Measurements from ENCODE around the gene HAUS3. TPM values are rescaled to one million over a fixed set of nuclear protein-coding genes. Genes with fewer than 3 reads are reported as not detected.

Gene HAUS3
- total and polyA plus RNA-seq, 2 of the 13 experiments (the other 11 are each of a cell fraction or from before 2014, with no cell fraction given): 3.9 to 12.6 TPM

DNA sequence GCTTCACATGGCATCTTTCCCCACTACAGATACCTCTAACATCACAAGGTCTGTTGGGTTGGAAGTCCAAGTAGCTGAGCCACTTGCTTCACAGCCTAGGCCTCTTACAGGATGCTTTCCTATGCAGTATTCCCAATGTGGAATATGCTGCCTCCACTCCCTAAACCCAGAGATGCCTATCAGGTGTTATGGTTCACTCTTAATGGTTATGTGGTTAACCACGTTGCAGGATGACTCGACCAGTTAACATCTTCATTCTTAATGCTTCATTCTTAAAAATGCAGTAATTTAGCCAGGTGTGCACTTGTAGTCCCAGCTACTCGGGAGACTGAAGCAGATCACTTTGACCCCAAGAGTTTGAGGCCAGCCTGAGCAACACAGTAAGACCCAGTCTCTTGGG is 24.2 kb downstream of the HAUS3 start (continued):
- TF ChIP-seq, protein P1, sequence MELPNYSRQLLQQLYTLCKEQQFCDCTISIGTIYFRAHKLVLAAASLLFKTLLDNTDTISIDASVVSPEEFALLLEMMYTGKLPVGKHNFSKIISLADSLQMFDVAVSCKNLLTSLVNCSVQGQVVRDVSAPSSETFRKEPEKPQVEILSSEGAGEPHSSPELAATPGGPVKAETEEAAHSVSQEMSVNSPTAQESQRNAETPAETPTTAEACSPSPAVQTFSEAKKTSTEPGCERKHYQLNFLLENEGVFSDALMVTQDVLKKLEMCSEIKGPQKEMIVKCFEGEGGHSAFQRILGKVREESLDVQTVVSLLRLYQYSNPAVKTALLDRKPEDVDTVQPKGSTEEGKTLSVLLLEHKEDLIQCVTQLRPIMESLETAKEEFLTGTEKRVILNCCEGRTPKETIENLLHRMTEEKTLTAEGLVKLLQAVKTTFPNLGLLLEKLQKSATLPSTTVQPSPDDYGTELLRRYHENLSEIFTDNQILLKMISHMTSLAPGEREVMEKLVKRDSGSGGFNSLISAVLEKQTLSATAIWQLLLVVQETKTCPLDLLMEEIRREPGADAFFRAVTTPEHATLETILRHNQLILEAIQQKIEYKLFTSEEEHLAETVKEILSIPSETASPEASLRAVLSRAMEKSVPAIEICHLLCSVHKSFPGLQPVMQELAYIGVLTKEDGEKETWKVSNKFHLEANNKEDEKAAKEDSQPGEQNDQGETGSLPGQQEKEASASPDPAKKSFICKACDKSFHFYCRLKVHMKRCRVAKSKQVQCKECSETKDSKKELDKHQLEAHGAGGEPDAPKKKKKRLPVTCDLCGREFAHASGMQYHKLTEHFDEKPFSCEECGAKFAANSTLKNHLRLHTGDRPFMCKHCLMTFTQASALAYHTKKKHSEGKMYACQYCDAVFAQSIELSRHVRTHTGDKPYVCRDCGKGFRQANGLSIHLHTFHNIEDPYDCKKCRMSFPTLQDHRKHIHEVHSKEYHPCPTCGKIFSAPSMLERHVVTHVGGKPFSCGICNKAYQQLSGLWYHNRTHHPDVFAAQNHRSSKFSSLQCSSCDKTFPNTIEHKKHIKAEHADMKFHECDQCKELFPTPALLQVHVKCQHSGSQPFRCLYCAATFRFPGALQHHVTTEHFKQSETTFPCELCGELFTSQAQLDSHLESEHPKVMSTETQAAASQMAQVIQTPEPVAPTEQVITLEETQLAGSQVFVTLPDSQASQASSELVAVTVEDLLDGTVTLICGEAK (IDR thresholded peaks at IDR 0.05): no peak
- TF ChIP-seq, protein P1 (CRISPR knock-in tag; IDR thresholded peaks at IDR 0.05): no peak
- no peak for TF ChIP-seq ZNF879 (CRISPR knock-in tag; IDR thresholded peaks at IDR 0.05)
- no peak for TF ChIP-seq CEBPG (CRISPR knock-in tag; IDR thresholded peaks at IDR 0.05)
- no peak for TF ChIP-seq SCMH1 (CRISPR knock-in tag; IDR thresholded peaks at IDR 0.05; ENCODE audit: borderline replicate concordance)

DNA sequence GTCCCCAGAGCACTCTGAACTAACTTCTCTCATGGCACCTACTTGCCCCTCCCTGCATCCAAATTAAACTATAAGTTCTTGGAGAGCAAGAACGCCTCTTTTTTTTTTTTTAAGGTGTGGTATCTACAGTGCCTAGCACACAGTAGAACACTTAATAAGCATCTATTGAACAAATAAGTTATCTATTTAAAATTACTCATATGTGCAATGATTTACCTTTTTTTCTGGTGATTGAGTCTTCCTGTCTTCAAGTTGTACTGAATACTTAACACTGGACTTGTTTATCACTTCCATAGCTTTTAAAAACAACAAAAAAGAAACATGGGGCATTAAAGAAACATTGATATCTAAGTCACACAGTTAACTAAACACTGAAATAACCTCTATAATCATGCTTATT is 29.1 kb downstream of the HAUS3 start:
- no peaks in the 10 kb centered on the region for H3K4me1 ChIP-seq (ENCODE audit: insufficient read depth, low read length)
- FAIRE-seq (no peak), DNase-seq (ENCODE audit: low spot score) (no peak), ATAC-seq (no peak)
- no peak overlapping the region for H3K9ac ChIP-seq (ENCODE audit: insufficient read depth, low read depth, low read length)
- CTCF ChIA-PET (ENCODE audit: low intra/inter-chr PET ratio, low total read pairs): no interaction called here
- no peaks in the 10 kb centered on the region for H3K9me3 ChIP-seq (ENCODE audit: low read length)
- H3K4me3 ChIP-seq (replicated peaks in 1 of 3; ENCODE audit: insufficient read depth in 1 of 3, low read depth in 2 of 3, low read length in 3 of 3): no peak overlapping the region
- BruUV-seq (replicated peaks): no TSS peak
- H3K4me2 ChIP-seq (ENCODE audit: low read depth, low read length): no peak overlapping the region
- POLR2A ChIA-PET: no interaction called here
- H3K79me2 ChIP-seq (ENCODE audit: insufficient read depth, low read length): no peaks in the 10 kb centered on the region
- intact Hi-C loops (cut with micrococcal nuclease; ENCODE audit: unreplicated experiment) (no loop called here), in situ Hi-C loops (cut with HindIII; ENCODE audit: extremely low pct_ligation_motif_present, low pct_unique_long_range_greater_than_20kb) (no loop called here)
- WGBS (ENCODE audit: low lambda C conversion rate): 12% methylated on average over 1 of the region's 1 CpG
- H3K27ac ChIP-seq (ENCODE audit: extremely low read length, insufficient read depth, low read length): no peak overlapping the region
- no peak overlapping the region for H2AFZ ChIP-seq (ENCODE audit: low read length)
- H3K36me3 ChIP-seq (replicated peaks in 1 of 2; ENCODE audit: control insufficient read depth in 1 of 2, insufficient read depth in 2 of 2, low read length in 2 of 2): no peaks in the 10 kb centered on the region
- no peaks in the 10 kb centered on the region for H4K20me1 ChIP-seq (ENCODE audit: insufficient read depth, low read length)
- no peaks in the 10 kb centered on the region for H3K27me3 ChIP-seq (ENCODE audit: control insufficient read depth in 1 of 2, insufficient read depth in 2 of 2, low read length in 2 of 2)
- TF ChIP-seq FOXJ3 (CRISPR knock-in tag; IDR thresholded peaks at IDR 0.05; ENCODE audit: borderline replicate concordance): no peak
- TF ChIP-seq ZNF484 (CRISPR knock-in tag; IDR thresholded peaks at IDR 0.05; ENCODE audit: borderline replicate concordance, low read depth): no peak
- TF ChIP-seq, protein P2, sequence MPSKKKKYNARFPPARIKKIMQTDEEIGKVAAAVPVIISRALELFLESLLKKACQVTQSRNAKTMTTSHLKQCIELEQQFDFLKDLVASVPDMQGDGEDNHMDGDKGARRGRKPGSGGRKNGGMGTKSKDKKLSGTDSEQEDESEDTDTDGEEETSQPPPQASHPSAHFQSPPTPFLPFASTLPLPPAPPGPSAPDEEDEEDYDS (CRISPR knock-in tag; IDR thresholded peaks at IDR 0.05): no peak
- TF ChIP-seq PPARG (CRISPR knock-in tag; conservative IDR thresholded peaks at IDR 0.05): no peak
- TF ChIP-seq, protein P3, sequence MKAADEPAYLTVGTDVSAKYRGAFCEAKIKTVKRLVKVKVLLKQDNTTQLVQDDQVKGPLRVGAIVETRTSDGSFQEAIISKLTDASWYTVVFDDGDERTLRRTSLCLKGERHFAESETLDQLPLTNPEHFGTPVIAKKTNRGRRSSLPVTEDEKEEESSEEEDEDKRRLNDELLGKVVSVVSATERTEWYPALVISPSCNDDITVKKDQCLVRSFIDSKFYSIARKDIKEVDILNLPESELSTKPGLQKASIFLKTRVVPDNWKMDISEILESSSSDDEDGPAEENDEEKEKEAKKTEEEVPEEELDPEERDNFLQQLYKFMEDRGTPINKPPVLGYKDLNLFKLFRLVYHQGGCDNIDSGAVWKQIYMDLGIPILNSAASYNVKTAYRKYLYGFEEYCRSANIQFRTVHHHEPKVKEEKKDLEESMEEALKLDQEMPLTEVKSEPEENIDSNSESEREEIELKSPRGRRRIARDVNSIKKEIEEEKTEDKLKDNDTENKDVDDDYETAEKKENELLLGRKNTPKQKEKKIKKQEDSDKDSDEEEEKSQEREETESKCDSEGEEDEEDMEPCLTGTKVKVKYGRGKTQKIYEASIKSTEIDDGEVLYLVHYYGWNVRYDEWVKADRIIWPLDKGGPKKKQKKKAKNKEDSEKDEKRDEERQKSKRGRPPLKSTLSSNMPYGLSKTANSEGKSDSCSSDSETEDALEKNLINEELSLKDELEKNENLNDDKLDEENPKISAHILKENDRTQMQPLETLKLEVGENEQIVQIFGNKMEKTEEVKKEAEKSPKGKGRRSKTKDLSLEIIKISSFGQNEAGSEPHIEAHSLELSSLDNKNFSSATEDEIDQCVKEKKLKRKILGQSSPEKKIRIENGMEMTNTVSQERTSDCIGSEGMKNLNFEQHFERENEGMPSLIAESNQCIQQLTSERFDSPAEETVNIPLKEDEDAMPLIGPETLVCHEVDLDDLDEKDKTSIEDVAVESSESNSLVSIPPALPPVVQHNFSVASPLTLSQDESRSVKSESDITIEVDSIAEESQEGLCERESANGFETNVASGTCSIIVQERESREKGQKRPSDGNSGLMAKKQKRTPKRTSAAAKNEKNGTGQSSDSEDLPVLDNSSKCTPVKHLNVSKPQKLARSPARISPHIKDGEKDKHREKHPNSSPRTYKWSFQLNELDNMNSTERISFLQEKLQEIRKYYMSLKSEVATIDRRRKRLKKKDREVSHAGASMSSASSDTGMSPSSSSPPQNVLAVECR (CRISPR knock-in tag; IDR thresholded peaks at IDR 0.05; ENCODE audit: borderline replicate concordance): no peak
- TF ChIP-seq ZNF331 (CRISPR knock-in tag; IDR thresholded peaks at IDR 0.05): no peak

Data from HepG2 (cell line).